Neural progenitor cell (in vitro differentiated cells): ENCODE results near the gene KCNQ1.

Source experiments
- CTCF ChIP-seq: fragments of 200-600 bp; sonication (generic); IDR thresholded peaks from 2 replicates; pipeline ENCODE4 v1.5.1; 2017; ENCODE audit warnings: antibody characterized with exemption, mild to moderate bottlenecking
- EZH2 ChIP-seq: fragments of 200-600 bp; sonication (generic); IDR thresholded peaks from 2 replicates; pipeline ENCODE4 v1.6.1; 2017; ENCODE audit warnings: antibody characterized with exemption, mild to moderate bottlenecking, moderate library complexity
- EZH2phosphoT487 ChIP-seq: fragments of 200-600 bp; sonication (generic); IDR thresholded peaks from 2 replicates; pipeline ENCODE4 v1.6.1; 2017; ENCODE audit warnings: antibody characterized with exemption

- no peak for TF ChIP-seq CTCF
- no peak for TF ChIP-seq EZH2phosphoT487
- TF ChIP-seq EZH2, result no peak
Observed at GRCh38 chr11:2415171-2415570, 29.6 kb upstream of the KCNQ1 start.
